ENCODE results near the gene KDM5A.
"Not testable (repeated sequence)": the region's sequence is repeated elsewhere in the genome, so short reads cannot be mapped to it uniquely, and the experiment has no call there.

KDM5A gene

GRCh38 chr12:238116-238515, 151.0 kb downstream of the KDM5A start:
- DNase-seq, result no peak

GRCh38 chr12:237026-237815, 151.9 kb downstream of the KDM5A start:
- DNase-seq, result no peak

GRCh38 chr12:236445-236844, 152.7 kb downstream of the KDM5A start:
- DNase-seq, result no peak

DNA sequence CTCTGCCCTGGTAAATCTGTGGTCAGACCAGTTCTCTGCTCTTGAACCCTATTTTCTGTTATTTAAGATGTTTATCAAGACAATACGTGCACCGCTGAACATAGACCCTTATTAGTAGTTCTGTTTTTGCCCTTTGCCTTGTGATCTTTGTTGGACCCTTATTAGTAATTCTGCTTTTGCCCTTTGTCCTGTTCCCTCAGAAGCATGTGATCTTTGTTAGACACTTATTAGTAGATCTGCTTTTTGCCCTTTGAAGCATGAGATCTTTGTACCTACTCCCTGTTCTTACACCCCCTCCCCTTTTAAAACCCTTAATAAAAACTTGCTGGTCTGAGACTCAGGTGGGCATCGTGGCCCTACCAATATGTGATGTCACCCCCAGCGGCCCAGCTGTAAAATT, 153.2 kb downstream of the KDM5A start:
- DNase-seq, result not testable (repeated sequence)

DNA sequence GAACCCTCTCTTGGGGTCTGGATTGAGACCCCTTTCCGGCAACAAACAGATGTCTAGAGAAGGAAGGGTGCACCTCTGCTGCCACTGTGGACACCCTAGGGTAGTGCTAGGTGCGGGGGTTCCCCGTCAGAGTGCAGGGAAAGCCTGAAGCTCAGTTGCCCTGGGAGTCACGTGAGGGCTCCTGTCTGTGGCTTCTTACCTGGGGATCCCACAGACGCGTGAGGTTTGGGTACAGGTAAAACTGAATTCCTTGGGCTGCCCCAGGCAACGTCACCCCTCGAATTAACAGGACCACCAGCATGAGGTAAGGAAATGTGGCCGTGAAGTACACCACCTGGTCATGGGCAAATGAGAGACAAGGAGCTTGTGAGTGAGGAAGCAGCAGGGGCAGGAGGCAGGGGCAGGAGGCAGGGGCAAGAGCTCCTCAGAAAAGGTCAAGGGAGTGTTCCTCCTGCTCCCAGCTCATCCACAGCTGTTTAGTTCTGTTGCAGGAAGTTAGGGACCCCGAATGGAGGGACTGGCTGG, 154.2 kb downstream of the KDM5A start:
- DNase-seq, result no peak

- DNase-seq, result no peak
Observed at GRCh38 chr12:234019-234418, 155.1 kb downstream of the KDM5A start.

GRCh38 chr12:233615-233968, 155.5 kb downstream of the KDM5A start:
- DNase-seq, result no peak

- DNase-seq, result no peak
Observed at GRCh38 chr12:232731-233614, 156.1 kb downstream of the KDM5A start.

DNA sequence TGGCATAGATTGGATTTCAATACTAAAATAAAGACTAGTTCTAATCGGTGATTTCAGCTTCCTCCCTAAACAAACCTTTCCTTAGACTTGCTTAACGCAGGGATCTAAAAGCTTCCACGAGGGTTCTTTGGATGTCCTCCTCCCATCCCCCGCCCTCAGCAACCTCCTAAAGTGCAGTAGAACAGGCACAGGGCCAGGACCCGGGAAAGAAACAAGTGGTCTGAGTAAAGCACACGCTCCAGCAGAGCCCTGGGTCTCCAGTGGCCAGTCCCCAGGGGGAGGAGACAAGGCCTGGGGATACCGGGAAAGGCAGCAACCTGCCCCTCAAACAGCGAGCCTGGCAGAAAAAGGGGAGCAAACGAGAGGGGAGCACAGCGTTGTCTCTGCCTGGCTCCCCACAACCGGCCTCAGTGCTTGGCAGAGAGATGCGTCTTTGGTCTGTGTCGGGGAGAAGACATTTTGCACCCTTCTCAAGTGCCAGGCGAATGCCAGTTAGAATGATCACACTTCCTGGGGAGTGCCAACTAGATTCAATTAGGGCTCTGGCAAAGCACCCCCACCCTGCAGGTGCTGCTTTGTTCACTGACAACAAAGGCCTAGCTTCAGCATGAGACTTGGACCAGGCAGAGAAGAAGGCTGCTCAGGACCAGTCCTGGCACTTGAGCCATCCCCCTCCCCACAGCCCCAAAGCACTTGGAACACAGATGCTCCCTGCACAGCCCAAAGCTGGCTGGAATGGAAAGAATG, 158.0 kb downstream of the KDM5A start:
- DNase-seq, result no peak
